Esophagus muscularis mucosa (tissue), 4 donors: ENCODE results near the gene LIPC.

ENCODE experiments used
- EP300 ChIP-seq: sonication (generic); formaldehyde crosslinking; IDR thresholded peaks from one replicate; pipeline ENCODE4 v1.6.1; 2017; ENCODE audit warnings: antibody characterized with exemption
- POLR2A ChIP-seq: fragments of 450-650 bp; IDR thresholded peaks from one replicate; pipeline ENCODE4 v1.6.1; 2017; ENCODE audit warnings: antibody characterized with exemption, moderate library complexity, mild to moderate bottlenecking, low read depth
- POLR2AphosphoS5 ChIP-seq, 2 donors: sonication (generic); formaldehyde crosslinking; IDR thresholded peaks; one replicate each; pipeline ENCODE4 v1.6.1; 2017; ENCODE audit warnings: antibody characterized with exemption in 2 of 2
- TF ChIP-seq, protein P1 (sequence below), 3 experiments: fragments of 200-600 bp in 2 of 3; fragments of 450-650 bp in 1 of 3; sonication (generic) in 2 of 3; IDR thresholded peaks; one replicate each; pipeline ENCODE4 v1.5.1; 2017 to 2019; ENCODE audit warnings: antibody characterized with exemption in 3 of 3, mild to moderate bottlenecking in 2 of 3, moderate library complexity in 1 of 3

- TF ChIP-seq, protein P1, sequence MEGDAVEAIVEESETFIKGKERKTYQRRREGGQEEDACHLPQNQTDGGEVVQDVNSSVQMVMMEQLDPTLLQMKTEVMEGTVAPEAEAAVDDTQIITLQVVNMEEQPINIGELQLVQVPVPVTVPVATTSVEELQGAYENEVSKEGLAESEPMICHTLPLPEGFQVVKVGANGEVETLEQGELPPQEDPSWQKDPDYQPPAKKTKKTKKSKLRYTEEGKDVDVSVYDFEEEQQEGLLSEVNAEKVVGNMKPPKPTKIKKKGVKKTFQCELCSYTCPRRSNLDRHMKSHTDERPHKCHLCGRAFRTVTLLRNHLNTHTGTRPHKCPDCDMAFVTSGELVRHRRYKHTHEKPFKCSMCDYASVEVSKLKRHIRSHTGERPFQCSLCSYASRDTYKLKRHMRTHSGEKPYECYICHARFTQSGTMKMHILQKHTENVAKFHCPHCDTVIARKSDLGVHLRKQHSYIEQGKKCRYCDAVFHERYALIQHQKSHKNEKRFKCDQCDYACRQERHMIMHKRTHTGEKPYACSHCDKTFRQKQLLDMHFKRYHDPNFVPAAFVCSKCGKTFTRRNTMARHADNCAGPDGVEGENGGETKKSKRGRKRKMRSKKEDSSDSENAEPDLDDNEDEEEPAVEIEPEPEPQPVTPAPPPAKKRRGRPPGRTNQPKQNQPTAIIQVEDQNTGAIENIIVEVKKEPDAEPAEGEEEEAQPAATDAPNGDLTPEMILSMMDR (IDR thresholded peaks at IDR 0.05): no peak
- TF ChIP-seq POLR2AphosphoS5 (IDR thresholded peaks at IDR 0.05) (no peak), POLR2A (no peak), EP300 (no peak)
Measured at GRCh38 chr15:58386081-58386480, 45.7 kb upstream of the LIPC start.
